ENCODE data around the gene DHX35.

GRCh38 chr20:39089029-39089428 lies 126.9 kb downstream of the DHX35 start:
- no peak for TF ChIP-seq CTCF (IDR thresholded peaks at IDR 0.05)
- no peak for TF ChIP-seq EP300 (IDR thresholded peaks at IDR 0.05)
- TF ChIP-seq POLR2A (IDR thresholded peaks at IDR 0.05): no peak

All from stomach (tissue), 4 donors.